OCI-M2 (cell line): ENCODE measurements around the gene ZNF727.
"Not testable (repeated sequence)": the region's sequence is repeated elsewhere in the genome, so short reads cannot be mapped to it uniquely, and the experiment has no call there.

ENCODE experiments used
- DNase-seq: peaks from one replicate; lab custom pipeline; 2025; ENCODE audit not compliant: unreplicated experiment; lab: John Stamatoyannopoulos, UW

The ZNF727 gene

DNA sequence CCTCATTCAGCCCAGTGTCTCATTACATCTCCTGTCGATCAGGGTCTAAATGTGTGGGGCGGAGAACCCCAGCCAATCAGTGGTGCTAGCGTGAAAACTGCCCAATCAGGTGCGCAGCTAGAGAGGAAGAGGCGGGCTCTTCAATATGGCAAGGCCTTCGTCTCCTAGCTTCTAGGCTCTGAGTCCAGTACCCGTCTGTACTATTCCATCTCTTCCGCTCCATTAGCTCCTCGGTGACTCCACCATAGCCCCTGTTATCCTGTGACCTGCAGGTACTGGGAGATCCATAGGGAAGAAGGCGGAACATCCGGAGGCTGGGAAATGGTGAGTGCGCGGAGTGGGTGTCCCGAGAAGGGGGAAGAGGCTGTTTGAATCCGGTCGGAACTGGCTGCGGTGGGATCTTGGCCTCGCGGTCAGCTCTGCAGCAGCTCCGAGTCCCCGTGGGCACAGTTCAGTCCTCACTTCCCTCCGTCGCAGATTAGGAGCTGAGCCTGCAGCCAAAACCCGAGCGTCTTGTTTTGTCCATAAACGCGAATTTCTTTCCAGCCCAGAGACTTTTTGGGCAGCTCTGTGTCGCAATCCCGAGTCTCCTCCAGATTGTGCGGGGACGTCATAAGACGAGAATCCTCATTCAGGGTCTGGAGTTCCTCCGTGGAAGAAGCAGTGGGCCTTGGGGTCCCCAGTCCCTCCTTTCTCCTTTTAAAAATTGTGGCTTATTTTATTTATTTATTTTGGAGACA lies at the start of gene ZNF727:
Gene ZNF727 (plus strand): TSS at position 134 of the 740 bp plus-strand sequence. CDS start 188 bp downstream, at position 322.
- peak; percentile 62 for DNase-seq

DNA sequence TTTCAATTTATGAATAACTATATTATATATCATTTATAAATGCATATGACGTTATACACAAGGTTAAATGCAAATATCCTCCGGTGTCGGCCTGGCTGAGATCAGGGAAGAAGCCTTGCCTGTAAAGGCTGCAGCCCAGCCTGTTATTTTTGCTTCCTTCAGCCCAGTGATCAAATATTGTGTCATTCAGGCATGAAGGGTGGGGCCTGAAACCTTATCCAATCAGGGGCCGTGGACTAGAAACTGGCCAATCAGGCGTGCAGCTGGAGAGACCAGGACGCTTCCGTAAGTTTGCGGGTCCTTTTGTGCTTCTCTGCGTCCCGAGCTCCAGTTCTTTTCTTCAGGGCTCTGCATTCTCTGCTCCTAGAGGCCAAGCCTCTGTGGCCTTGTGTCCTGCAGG lies 46.7 kb upstream of the ZNF727 start, which contains the start of gene ZNF722:
Gene ZNF722 (plus strand): TSS at position 301 of the 400 bp plus-strand sequence. CDS start 113 bp downstream, outside the sequence.
- DNase-seq: no peak

DNA sequence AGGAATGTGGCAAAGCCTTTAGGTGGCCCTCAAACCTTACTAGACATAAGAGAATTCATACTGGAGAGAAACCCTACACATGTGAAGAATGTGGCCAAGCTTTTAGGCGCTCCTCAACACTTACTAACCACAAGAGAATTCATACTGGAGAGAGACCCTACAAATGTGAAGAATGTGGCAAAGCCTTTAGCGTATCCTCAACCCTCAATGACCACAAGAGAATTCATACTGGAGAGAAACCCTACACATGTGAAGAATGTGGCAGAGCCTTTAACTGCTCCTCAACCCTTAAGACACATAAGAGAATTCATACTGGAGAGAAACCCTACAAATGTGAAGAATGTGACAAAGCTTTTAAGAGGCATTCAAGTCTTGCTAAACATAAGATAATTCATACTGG lies 29.7 kb upstream of the ZNF727 start:
- not testable (repeated sequence) for DNase-seq

DNA sequence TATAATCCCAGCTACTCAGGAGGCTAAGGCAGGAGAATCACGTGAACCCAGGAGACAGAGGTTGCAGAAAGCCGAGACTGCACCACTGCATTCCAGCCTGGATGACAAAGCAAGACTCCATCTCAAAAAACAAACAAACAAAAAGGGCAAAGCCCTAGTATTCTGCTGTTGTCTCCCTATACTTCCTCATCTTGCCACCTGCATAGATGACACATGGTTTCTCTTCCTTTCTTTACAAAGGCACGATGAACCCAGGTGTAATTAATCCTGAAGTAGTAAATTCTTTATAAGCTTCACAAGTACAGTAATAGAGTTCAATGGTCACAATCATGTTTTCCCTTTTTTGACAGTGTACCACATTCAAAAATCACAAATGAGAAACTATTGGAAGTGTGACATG lies 9.8 kb upstream of the ZNF727 start:
- DNase-seq: no peak

DNA sequence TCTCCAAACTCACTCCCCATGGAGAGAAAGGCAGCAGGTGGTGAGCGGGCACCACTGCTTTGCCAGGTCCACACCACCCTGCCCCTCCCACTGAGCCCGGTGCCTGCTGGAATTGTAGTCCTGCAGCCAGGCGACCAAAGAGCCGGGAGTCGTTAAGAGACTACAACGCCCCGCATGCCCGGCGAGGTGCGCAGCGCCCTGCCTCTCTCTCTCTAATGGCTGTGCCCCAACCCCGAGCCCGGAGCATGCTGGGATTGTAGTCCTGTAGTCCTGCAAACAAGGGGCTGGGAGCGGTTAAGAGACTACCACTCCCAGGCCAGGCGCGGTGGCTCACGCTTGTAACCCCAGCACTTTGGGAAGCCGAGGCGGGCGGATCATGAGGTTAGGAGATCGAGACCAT lies 8.1 kb upstream of the ZNF727 start:
- no peak for DNase-seq

DNA sequence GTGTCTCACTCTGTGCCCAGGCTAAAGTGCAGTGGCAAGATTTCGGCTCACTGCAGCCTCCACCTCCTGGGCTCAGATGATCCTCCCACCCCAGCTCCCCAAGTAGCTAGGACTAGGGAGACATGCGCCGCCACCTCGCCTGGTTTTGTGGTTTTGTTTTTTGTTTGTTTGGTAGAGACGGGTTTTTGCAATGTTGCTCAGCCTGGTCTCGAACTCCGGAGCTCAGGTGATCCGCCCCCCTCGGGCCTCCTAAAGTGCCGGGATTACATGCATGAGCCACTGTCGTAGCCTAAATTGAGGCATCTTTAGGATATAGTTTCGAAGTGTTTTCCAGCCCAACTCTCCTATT lies 781 bp downstream of the ZNF727 start:
- no peak for DNase-seq

DNA sequence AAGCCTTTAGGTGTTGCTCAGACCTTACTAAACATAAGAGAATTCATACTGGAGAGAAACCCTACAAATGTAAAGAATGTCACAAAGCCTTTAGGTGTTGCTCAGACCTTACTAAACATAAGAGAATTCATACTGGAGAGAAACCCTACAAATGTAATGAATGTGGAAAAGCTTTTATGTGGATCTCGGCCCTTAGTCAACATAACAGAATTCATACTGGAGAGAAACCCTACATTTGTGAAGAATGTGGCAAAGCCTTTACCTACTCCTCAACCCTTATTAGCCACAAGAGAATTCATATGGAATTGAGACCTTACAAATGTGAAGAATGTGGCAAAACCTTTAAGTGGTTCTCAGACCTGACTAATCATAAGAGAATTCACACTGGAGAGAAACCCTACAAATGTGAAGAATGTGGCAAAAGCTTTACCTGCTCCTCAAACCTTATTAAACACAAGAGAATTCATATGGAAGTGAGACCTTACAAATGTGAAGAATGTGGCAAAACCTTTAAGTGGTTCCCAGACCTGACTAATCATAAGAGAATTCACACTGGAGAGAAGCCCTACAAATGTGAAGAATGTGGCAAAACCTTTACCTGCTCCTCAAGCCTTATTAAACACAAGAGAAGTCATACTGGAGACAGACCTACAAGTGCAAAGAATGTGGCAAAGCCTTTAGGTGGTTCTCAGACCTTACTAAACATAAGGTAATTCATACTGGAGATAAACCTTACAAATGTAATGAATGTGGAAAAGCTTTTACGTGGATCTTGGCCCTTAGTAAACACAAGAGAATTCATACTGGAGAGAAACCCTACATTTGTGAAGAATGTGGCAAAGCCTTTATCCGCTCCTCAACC lies 32.8 kb downstream of the ZNF727 start:
- not testable (repeated sequence) for DNase-seq

DNA sequence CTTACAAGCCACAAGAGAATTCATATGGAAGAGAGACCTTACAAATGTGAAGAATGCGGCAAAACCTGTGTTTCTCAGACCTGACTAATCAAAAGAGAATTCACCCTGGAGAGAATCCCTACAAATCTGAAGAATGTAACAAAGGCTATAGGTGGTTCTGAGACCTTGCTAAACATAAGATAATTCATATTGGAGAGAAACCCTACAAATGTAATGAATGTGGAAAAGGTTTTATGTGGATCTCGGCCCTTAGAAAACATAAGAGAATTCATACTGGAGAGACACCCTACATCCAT lies 33.4 kb downstream of the ZNF727 start:
- DNase-seq: no peak

DNA sequence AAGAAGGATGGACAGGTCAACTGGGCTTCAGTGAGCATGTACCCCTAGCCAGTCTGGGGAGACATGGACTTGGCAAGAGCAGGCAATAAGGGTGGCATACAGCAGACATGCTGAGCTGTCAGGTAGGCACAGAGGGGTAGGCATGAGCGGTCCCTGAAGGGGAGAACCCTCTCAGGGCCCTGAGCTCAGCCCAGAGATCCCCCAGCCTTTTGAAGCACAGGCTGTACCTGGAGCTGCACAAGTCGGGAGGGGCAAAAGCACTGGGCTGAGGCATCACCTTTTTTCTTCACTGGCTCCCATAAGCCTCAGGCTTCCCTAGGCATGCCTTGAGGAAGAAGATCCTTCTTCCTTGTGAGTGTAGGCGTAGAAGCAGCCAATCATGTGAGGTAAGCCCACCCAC lies 42.3 kb downstream of the ZNF727 start:
- DNase-seq: no peak

DNA sequence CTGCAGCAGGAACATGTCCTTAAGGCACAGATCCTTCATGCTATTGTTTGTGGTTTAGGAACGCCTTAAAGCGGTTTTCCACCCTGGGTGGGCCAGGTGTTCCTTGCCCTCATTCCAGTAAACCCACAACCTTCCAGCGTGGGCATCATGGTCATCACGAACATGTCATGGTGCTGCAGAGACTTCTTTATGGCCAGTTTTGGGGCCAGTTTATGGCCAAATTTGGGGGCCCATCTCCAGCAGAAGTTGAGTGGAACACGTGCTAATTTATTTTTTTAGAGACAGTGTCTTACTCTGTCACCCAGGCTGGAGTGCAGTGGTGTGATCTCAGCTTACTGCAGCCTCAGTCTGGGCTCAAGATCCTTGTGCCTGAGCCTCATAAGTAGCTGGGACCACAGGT lies 43.6 kb downstream of the ZNF727 start:
- DNase-seq: not testable (repeated sequence)
